Erythroblast (primary cell): Measurements from ENCODE around the gene CMTM7.
"Not testable (repeated sequence)": the region's sequence is repeated elsewhere in the genome, so short reads cannot be mapped to it uniquely, and the experiment has no call there.

ENCODE experiments used
- GATA1 ChIP-seq: IDR thresholded peaks from 2 replicates; pipeline ENCODE4 v1.6.1; 2011; ENCODE audit warnings: low read depth, mild to moderate bottlenecking, control low read depth, low read length, moderate library complexity
- POLR2A ChIP-seq: IDR thresholded peaks from 2 replicates; pipeline ENCODE4 v1.6.1; 2011; ENCODE audit warnings: mild to moderate bottlenecking, low read length

DNA sequence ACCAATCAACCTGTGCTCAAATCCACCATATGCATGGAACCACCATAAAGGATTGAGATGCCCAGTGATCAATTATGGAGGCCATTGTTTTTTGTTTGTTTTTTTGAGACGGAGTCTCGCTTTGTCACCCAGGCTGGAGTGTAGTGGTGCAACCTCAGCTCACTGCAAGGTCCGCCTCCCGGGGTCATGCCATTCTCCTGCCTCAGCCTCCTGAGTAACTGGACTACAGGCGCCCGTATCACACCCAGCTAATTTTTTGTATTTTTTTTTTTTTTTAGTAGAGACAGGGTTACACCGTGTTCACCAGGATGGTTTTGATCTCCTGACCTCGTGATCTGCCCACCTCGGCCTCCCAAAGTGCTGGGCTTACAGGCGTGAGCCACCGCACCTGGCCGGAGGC, 80.5 kb downstream of the CMTM7 start:
- not testable (repeated sequence) for TF ChIP-seq POLR2A, GATA1
